IPS-NIHi11 (cell line): Measurements from ENCODE around the gene KRT72.

Experiments used
- DNase-seq: peaks from one replicate; pipeline ENCODE4 v3.0.0; 2012; ENCODE audit warnings: mixed read lengths, low spot score

Gene KRT72

GRCh38 chr12:52578469-52578868, 22.8 kb downstream of the KRT72 start:
- DNase-seq: no peak

GRCh38 chr12:52577316-52577715, 23.9 kb downstream of the KRT72 start:
- no peak for DNase-seq

DNA sequence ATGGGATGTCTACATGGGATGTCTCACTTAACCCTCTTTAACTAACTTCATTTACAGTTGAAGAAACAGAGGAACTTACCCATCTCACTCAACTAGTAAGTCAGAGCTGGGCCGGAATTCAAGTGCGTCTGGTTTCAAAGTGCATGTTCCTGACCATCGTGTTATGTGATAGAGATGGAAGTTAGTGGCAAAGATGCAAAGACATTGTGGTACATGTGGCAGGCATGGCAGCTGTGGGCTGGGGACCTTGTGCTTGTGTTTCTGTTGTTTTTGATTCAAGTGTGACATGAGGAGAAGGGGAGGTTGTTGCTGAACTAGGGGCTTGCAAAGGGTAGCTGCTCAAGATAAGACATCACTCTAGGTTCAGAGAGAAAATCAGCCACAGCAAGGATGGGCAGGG, 25.3 kb downstream of the KRT72 start:
- DNase-seq: no peak

DNA sequence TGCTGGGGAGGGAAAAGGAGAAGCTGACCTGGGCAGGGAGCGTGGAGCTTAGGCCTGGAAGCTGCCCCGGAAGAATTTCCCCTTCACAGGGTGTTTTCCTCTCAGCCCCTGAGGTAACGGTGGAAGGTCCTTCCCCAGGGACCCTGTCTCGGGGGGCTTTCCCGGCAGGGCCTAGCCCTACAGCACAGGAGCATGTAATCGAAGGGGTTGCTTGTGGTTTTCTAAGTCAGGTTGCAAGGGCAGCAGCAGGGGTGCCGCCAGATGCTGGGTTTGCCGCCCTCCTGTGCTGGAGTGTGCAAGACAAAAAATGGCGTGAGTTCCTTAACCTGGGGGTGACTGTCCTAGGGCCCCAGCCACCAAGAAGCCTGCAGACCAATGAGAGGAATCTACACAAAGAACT, 26.0 kb downstream of the KRT72 start:
- no peak for DNase-seq

GRCh38 chr12:52573743-52574142, 27.5 kb downstream of the KRT72 start, which contains the start of gene KRT74:
Gene KRT74, minus strand, starts transcription at chr12:52573843. Its CDS starts 66 bp downstream, at chr12:52573777.
- DNase-seq: no peak

DNA sequence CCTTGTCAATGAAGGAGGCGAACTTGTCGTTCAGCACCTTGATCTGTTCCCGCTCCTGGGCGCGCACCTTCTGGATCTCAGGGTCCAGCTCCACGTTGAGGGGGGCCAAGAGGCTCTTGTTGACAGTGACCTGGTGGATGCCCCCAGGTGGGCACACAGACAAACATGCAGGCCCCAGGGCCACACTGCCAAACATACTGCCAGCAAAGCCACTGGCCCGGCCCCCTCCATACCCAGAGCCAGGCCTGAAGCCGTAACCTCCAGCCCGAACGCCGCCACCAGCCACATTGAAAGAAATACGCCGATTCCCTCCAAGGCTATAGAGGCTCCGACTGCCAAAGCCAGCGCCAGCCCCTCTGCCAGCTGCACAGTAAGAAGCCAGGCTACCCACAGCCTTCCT, 28.0 kb downstream of the KRT72 start:
- no peak for DNase-seq

- DNase-seq: no peak
Observed at GRCh38 chr12:52570511-52570910, 30.8 kb downstream of the KRT72 start.

GRCh38 chr12:52568111-52568510, 33.2 kb downstream of the KRT72 start:
- no peak for DNase-seq

- DNase-seq: no peak
Observed at GRCh38 chr12:52566847-52567291, 34.4 kb downstream of the KRT72 start.

- DNase-seq: no peak
Observed at GRCh38 chr12:52564582-52564981, 36.7 kb downstream of the KRT72 start.

GRCh38 chr12:52561880-52562449, 39.3 kb downstream of the KRT72 start:
- DNase-seq: peak; percentile 49

- DNase-seq: no peak
Observed at GRCh38 chr12:52559979-52560378, 41.3 kb downstream of the KRT72 start.

DNA sequence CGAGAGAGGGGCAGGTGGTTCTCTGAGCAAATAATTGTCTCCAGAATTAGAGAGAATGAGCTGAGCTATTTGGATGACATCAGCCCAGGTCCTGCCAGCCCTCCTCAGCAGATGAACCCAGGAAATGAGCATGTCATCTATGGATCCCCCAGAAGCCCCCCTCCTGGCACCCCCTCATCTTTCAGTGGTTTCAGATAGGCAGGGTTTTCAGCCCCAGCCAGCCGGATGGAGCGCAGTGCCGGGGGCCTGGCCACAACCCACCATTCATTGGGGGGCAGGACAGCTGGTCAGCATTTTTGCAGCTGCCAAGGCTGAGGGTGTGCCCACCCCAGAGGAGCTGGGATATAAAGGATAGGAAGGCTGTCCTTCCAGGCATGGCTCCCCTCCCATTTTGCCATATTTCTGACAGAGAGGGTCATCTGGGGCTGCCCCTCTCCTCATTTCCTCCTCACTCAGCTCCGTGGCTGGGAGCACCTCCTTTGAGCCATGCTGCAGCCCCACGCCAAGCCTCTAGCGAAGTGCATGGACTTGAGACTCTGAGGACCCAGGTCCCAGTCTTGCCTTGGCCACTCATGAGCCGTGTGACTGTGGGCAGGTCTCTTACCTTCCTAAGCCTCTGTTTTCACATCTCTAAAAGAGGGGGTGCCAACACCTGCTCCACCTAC, 42.4 kb downstream of the KRT72 start:
- DNase-seq: no peak

DNA sequence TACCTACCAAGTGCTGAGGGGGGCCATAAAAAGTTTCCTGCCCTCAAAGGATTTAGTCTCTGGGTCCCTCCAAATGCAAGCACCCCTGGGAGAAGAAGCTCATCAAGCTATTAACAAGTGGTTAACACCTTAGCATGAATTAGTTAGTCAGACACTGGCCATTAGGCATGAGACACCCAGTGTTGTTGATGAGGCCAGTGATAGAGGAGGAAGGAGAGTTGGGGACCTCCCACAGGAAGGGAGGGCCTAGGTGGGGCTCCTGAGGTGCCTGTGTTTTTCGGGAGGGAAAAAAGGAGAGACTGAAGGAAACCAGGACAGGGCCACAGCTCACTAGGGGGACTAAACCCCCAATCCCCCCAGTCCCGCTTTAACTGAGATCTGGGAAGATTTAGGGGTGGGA, 43.8 kb downstream of the KRT72 start:
- DNase-seq: no peak

GRCh38 chr12:52555577-52555976, 45.7 kb downstream of the KRT72 start:
- DNase-seq: no peak

- DNase-seq: no peak
Observed at GRCh38 chr12:52552681-52553195, 48.5 kb downstream of the KRT72 start, which contains the start of gene KRT71. Gene KRT71, minus strand, starts transcription at chr12:52553145. Its CDS starts 68 bp downstream, at chr12:52553077.

DNA sequence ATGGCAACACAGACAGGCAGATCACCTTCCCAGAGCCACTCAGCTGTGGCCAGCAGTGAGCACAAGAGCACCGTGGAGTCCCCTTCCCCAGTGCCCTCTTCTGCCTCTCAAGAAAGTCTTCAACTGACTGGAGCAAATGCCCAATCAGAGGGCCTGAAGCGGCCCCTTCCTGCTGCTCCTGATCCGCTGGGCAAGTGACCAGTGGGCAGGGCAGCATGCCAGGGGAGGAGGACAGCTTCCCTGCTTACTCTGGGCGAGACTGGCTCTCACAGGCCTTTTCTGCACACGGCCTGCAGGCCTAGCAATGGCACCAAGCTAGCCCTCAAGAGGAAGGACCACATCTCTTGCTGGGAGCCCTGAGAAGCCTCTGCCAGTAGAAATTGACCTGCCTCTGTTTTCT, 49.2 kb downstream of the KRT72 start:
- DNase-seq: no peak

GRCh38 chr12:52551216-52551865, 49.9 kb downstream of the KRT72 start:
- DNase-seq: no peak

- peak; percentile 48 for DNase-seq
Observed at GRCh38 chr12:52546126-52546525, 55.1 kb downstream of the KRT72 start.

DNA sequence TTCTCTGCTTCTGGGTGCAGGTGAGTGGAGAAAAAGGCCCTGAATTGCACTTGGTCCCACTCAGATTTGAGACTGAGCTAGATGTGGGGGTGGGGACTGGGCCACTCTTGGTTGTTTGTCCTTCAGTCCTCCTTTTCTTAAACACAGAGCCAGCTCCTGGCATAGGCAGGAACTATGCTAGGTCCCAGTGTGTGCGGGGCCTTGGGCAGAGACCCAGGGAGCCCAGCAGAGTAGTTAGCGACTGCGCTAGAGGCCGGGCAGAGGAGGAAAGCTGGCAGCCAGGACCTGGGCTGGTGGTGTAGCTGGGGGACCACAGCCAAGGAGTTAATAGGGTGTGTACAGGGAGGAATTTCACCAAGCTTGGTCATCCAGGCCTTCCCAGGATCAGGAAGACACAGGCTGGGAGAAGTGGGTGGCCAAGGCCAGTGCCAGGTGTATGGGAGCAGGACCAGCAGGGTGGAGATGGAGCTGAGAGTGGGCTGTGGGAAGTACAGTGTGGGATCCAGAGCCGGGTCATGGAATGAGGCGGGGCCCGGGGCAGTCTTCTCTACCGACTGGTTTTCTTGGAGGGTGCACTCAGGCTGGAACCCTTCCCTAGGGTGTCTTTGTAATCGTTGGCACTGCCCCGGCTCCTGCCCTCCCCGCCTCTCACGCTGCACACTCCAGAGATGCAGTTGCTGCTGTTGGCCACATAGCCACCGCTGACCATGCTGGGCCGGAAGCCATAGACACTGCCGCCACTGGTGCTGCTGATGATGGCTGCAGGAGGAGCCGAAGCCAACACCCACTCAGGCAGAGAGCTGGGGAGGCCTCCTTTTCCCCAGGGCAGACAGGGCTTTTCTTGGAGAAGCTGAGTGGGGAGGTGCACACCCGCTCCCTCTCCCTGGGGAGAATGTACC, 57.0 kb downstream of the KRT72 start:
- DNase-seq: peak; percentile 57

- DNase-seq: no peak
Observed at GRCh38 chr12:52542785-52543318, 58.4 kb downstream of the KRT72 start.

DNA sequence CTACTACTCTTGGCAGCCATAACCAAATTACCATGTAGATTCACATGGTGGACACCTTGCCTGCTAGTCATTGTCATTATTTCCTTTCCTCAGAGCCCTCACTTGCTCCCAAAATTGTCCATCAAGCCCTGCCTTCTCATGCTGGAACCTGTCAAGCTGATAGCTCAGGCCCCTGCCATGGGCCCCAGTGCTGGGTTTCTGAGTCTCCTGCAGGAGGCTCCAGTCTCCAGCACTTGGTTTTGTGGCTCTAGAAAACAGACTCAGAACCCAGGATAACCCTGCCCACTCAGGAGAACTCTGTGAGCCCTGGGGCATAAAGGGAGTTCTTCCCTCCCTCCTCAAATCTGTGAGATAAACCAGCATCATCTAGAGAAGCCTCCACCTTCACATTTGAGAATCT, 59.1 kb downstream of the KRT72 start:
- DNase-seq: no peak
